Heart left ventricle (tissue), 16 donors: ENCODE results near the gene FCER1G. TPM values are rescaled to one million over a fixed set of nuclear protein-coding genes. Genes with fewer than 3 reads are reported as not detected.

Source experiments
- ATAC-seq, 4 donors: fragments of 200-7000 bp; cut with Tn5 transposase; one replicate each; pipeline ENCODE4 v1.9.1; 2020 to 2022; ENCODE audit warnings: moderate library complexity in 4 of 4, mild to moderate bottlenecking in 3 of 4, moderate number of reproducible peaks in 1 of 4
- DNase-seq, 5 donors: peaks; one replicate each; pipeline ENCODE4 v3.0.0-alpha.2; 2020
- H3K27ac ChIP-seq, 12 donors: fragments of 200-600 bp; sonication (generic) in 4 of 12; one replicate each; pipeline versions ENCODE4 v1.5.0 to v1.8.0; 2016 to 2022; ENCODE audit warnings: mild to moderate bottlenecking in 2 of 12
- H3K27me3 ChIP-seq, 9 donors: fragments of 200-600 bp; sonication (generic) in 2 of 9; one replicate each; pipeline versions ENCODE4 v1.5.1 to v1.8.0; 2016 to 2022; ENCODE audit warnings: mild to moderate bottlenecking in 3 of 9
- H3K36me3 ChIP-seq, 9 donors: fragments of 200-600 bp; sonication (generic) in 2 of 9; one replicate each; pipeline versions ENCODE4 v1.5.0 to v1.8.0; 2018 to 2022; ENCODE audit warnings: mild to moderate bottlenecking in 2 of 9
- H3K4me1 ChIP-seq, 12 donors: fragments of 200-600 bp; sonication (generic) in 4 of 12; one replicate each; pipeline versions ENCODE4 v1.5.0 to v1.8.0; 2016 to 2022; ENCODE audit warnings: mild to moderate bottlenecking in 3 of 12
- H3K4me3 ChIP-seq, 12 donors: fragments of 200-600 bp; sonication (generic) in 4 of 12; one replicate each; pipeline versions ENCODE4 v1.5.0 to v1.8.0; 2017 to 2022; ENCODE audit warnings: mild to moderate bottlenecking in 9 of 12, moderate library complexity in 4 of 12
- H3K9me3 ChIP-seq, 12 donors: fragments of 200-600 bp; sonication (generic) in 4 of 12; one replicate each; pipeline versions ENCODE4 v1.5.0 to v1.8.0; 2016 to 2022; ENCODE audit warnings: mild to moderate bottlenecking in 1 of 12
- POLR2A ChIP-seq, 2 donors: fragments of 450-650 bp; IDR thresholded peaks; one replicate each; pipeline ENCODE4 v1.6.1; 2017; ENCODE audit warnings: antibody characterized with exemption in 2 of 2, mild to moderate bottlenecking in 2 of 2, moderate library complexity in 2 of 2
- WGBS, 4 donors: extraction: QIAGEN DNeasy Blood & Tissue Kit in 2 of 4; methylation state at CpG; one replicate each; pipeline versions ENCODE4 v1.1.5 to v1.1.7; 2013 to 2018; 5-methylcytosine and 5-hydroxymethylcytosine counted together
- intact Hi-C, 10 donors: fragments of 100-400 bp; cut with DNase I; formaldehyde crosslinking; loops; one replicate each; pipeline versions ENCODE4 v1.11.1 to v1.14.2; 2022
- polyA plus RNA-seq, 2 donors: library from polyadenylated mRNA; stranded (reverse); fragments of 200-250 nt; gene quantifications; one replicate each; pipeline ENCODE4 v1.2.3, GENCODE V29; 2013
- total RNA-seq, 9 donors: library from RNA; depleted of rRNA in 2 of 9; stranded (reverse); fragments of >200 nt in 2 of 9; fragmentation: NEBNext Ultra II Directional in 3 of 9; extraction: Animal tissue kit (Norgen Biotek cat#: 25700) in 3 of 9; gene quantifications; one replicate each; pipeline versions ENCODE4 v1.1.0 to v1.2.4, GENCODE V29; 2016 to 2023
- TF ChIP-seq, protein P1 (sequence below), 12 donors: fragments of 200-600 bp; sonication (generic) in 4 of 12; IDR thresholded peaks; one replicate each; pipeline versions ENCODE4 v1.5.0 to v1.8.0; 2018 to 2022; ENCODE audit warnings: antibody characterized with exemption in 12 of 12, mild to moderate bottlenecking in 5 of 12
- donor health status: ischemic (EF 13 %, LVEDD 7.1; RV severe dilation, severe dysfunction).
- donor health status: healthy with polysubstance abuse.
- donor health status: DM: no; HTN: yes; CAD: no.
- donor health status: DM: no; HTN: no; CAD: no.
- donor health status: ischemic (EF 25% LVEDD 6.9; RV normal size, moderate dysfunction).
- donor health status: ischemic (EF 25% LVEDD 5.7; RV mildly dilated, moderate dysfunction).
- donor health status: healthy.
- donor health status: DM: yes; HTN: yes; CAD: no.
- donor health status: ischemic (EF 35%, LVEDD 5.7; RV mildly dilated, moderate dysfunction).
- donor health status: nonischemic (EF 11% LVEDD 7.7; RV severe dilation, severe dysfunction).
- donor health status: DM: yes; HTN: yes; CAD: no.
- donor health status: PGD.
- donor health status: ischemic (EF 29% LVEDD 5.4; RV normal size, mild dysfunction).
- donor health status: nonischemic (EF 23%, LVEDD 6.1; RV moderate dilation, normal function).

FCER1G gene
- total and polyA plus RNA-seq, 11 donors = 2.9 to 157 (median 17.1) TPM

DNA sequence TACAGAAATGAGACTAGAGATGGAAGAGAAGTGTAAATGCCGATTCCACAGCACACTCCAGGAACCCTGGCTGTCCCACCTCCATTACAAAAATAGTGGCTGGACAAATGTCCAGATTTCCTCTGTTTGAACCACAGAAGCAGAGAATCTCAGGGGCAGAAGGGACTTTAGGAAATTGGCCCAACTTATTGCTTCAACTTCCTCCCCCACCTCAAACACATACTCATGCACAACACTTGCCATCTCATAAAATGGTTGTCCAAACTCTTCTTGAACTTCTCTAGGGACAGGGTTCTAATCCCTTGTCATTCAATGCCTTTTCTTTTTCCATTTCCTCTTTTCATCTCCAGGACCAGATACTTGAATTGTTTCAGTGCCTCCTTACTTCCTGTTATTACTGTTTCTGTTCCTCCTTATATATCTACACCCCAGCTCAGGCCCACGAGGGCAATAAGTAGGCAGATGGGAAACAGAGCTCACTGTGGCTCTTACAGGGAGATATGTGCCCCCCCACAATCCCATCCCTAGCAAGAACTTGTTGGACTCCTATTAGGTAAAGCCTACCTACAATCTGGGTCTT, 29.3 kb upstream of the FCER1G start:
- DNase-seq = peak in 2 of 5 donors; percentile 24 to 36

DNA sequence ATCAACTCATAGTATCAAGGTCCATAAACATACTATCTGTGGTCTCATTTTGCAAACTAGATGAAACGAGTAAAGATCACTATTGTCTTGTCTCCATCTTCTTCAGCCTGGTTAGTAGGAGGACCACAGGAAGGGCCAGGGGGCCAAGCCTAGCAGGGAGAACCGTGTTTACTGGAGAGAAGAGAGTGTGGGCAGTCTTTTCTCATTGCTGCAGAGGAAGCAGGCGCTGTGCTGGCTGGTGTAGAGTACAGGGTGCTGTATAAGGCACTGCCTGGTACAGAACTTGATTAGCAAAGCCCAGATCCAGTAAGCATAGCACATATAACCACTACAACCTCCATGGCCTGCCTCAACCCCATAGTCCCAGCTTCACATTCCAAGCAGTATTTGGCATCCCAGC, 27.8 kb upstream of the FCER1G start:
- ATAC-seq (no peak), DNase-seq (peak in 1 of 5 donors; percentile 50)
- H3K27ac ChIP-seq = peak overlapping the region in 3 of 12 donors; percentile 70 to 92 (median 76)
- H3K27me3 ChIP-seq = no peaks in the 10 kb centered on the region
- H3K9me3 ChIP-seq = no peaks in the 10 kb centered on the region
- intact Hi-C loops = loop anchor here in 1 of 10 donors (5.0 kb wide), 1 partner anchor 200 kb away; no protein-coding TSS in a partner anchor
- 69 to 77% (median 75%) methylated on average over 3 of the region's 3 CpGs for WGBS, 4 donors
- no peak for TF ChIP-seq POLR2A (IDR thresholded peaks at IDR 0.05)
- TF ChIP-seq, protein P1, sequence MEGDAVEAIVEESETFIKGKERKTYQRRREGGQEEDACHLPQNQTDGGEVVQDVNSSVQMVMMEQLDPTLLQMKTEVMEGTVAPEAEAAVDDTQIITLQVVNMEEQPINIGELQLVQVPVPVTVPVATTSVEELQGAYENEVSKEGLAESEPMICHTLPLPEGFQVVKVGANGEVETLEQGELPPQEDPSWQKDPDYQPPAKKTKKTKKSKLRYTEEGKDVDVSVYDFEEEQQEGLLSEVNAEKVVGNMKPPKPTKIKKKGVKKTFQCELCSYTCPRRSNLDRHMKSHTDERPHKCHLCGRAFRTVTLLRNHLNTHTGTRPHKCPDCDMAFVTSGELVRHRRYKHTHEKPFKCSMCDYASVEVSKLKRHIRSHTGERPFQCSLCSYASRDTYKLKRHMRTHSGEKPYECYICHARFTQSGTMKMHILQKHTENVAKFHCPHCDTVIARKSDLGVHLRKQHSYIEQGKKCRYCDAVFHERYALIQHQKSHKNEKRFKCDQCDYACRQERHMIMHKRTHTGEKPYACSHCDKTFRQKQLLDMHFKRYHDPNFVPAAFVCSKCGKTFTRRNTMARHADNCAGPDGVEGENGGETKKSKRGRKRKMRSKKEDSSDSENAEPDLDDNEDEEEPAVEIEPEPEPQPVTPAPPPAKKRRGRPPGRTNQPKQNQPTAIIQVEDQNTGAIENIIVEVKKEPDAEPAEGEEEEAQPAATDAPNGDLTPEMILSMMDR (IDR thresholded peaks at IDR 0.05) = no peak
- H3K36me3 ChIP-seq = peaks cover 0 to 15% (median 7%) of the 10 kb centered on the region in 9 donors
- peaks cover 0 to 81% (median 22%) of the 10 kb centered on the region in 12 donors for H3K4me1 ChIP-seq
- no peak overlapping the region for H3K4me3 ChIP-seq

More for the DNA sequence above, 29.3 kb upstream of the FCER1G start:
- Histone ChIP-seq H3K4me1 (peaks cover 0 to 90% (median 21%) of the 10 kb centered on the region in 12 donors), H3K4me3 (no peak overlapping the region), H3K27me3 (no peaks in the 10 kb centered on the region), H3K9me3 (no peaks in the 10 kb centered on the region), H3K27ac (peak overlapping the region; percentile 19 to 92 (median 66)), H3K36me3 (peaks cover 0 to 3% (median under 1%) of the 10 kb centered on the region in 9 donors)
- TF ChIP-seq POLR2A (IDR thresholded peaks at IDR 0.05) = no peak
- TF ChIP-seq, protein P1 (IDR thresholded peaks at IDR 0.05) = no peak
- ATAC-seq = peak in 3 of 4 donors; percentile 3 to 44 (median 12)
- WGBS, 4 donors = 23 to 31% (median 27%) methylated on average over 2 of the region's 2 CpGs
- intact Hi-C loops = loop anchor here in 1 of 10 donors (5.0 kb wide), 1 partner anchor 201 kb away; no protein-coding TSS in a partner anchor

DNA sequence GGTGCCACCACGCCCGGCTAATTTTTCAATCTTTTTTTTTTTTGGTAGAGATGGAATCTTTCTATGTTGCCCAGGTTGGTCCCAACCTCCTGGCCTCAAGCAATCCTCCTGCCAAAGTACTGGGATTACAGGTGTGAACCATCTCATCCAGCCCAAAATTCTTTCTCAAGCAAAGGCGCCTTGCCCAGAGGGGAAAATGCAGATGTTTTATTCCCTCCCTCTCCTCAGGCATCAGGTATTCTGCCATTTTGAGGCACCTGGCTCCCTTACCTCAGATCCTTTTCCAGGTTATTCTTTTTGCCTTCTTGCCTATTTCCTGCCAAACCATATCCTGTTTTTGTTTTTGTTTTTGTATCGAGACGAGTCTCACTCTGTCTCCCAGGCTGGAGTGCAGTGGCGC, 26.7 kb upstream of the FCER1G start:
- Histone ChIP-seq H3K27me3 (no peaks in the 10 kb centered on the region), H3K4me1 (peaks cover 0 to 80% (median 30%) of the 10 kb centered on the region in 12 donors), H3K27ac (no peak overlapping the region), H3K4me3 (no peak overlapping the region), H3K9me3 (no peaks in the 10 kb centered on the region), H3K36me3 (peaks cover 0 to 25% (median 7%) of the 10 kb centered on the region in 9 donors)
- 78 to 85% (median 83%) methylated on average over 6 of the region's 6 CpGs for WGBS, 4 donors
- no peak for ATAC-seq
- TF ChIP-seq, protein P1 (IDR thresholded peaks at IDR 0.05) = no peak
- no peak for TF ChIP-seq POLR2A (IDR thresholded peaks at IDR 0.05)
- intact Hi-C loops = loop anchor here in 1 of 10 donors (5.0 kb wide), 1 partner anchor 199 kb away; no protein-coding TSS in a partner anchor
- no peak for DNase-seq

DNA sequence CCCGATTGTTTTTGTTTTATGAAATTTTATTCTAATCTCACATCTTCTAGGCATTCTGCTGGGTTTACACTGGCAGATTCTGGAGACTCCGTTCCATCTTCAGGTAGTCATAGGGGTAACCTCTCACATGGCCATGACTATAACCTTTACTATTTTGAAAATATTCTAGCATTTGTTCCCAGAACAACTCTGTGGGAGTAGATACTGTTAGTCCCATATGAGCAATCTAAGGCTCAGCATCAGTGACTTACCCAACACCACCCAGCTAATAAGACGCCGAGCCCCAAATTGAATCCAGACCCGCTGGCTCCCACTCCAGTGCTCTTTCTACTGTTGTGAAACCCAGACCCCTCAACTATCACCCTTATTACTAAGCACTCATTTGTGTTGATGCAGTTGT, 26.1 kb upstream of the FCER1G start:
- Histone ChIP-seq H3K27ac (no peak overlapping the region), H3K4me3 (no peak overlapping the region), H3K9me3 (no peaks in the 10 kb centered on the region), H3K27me3 (no peaks in the 10 kb centered on the region), H3K36me3 (peaks cover 0 to 31% (median 7%) of the 10 kb centered on the region in 9 donors), H3K4me1 (peaks cover 0 to 77% (median 34%) of the 10 kb centered on the region in 12 donors)
- DNase-seq (no peak), ATAC-seq (no peak)
- TF ChIP-seq POLR2A (IDR thresholded peaks at IDR 0.05) = no peak
- TF ChIP-seq, protein P1 (IDR thresholded peaks at IDR 0.05) = no peak
- intact Hi-C loops = loop anchor here in 1 of 10 donors (5.0 kb wide), 1 partner anchor 198 kb away; no protein-coding TSS in a partner anchor
- WGBS, 4 donors = 91 to 96% (median 95%) methylated on average over 5 of the region's 5 CpGs
